IPS-15b (cell line): ENCODE measurements around the gene AMBRA1.

Source experiments
- H3K27me3 ChIP-seq: one replicate; pipeline ENCODE4 v1.6.1; 2013; ENCODE audit warnings: low read length; ENCODE audit not compliant: control insufficient read depth, insufficient read depth
- H3K36me3 ChIP-seq: one replicate; pipeline ENCODE4 v1.6.1; 2013; ENCODE audit warnings: low read length; ENCODE audit not compliant: control insufficient read depth, insufficient read depth
- H3K4me1 ChIP-seq: one replicate; pipeline ENCODE4 v1.6.1; 2013; ENCODE audit warnings: mild to moderate bottlenecking, low read length; ENCODE audit not compliant: control insufficient read depth, insufficient read depth
- H3K4me3 ChIP-seq: one replicate; pipeline ENCODE4 v1.5.1; 2013; ENCODE audit warnings: low read depth, low read length
- H3K9ac ChIP-seq: one replicate; pipeline ENCODE4 v1.6.1; 2013; ENCODE audit warnings: low read depth, mild to moderate bottlenecking, low read length
- H3K9me3 ChIP-seq: one replicate; pipeline ENCODE4 v1.6.1; 2013; ENCODE audit warnings: mild to moderate bottlenecking, low read length; ENCODE audit not compliant: control insufficient read depth, insufficient read depth

AMBRA1 gene

GRCh38 chr11:46560300-46560991 is 33.4 kb downstream of the AMBRA1 start:
- H3K9me3 ChIP-seq: no peaks in the 10 kb centered on the region
- H3K27me3 ChIP-seq: no peaks in the 10 kb centered on the region
- no peak overlapping the region for H3K9ac ChIP-seq
- no peak overlapping the region for H3K4me3 ChIP-seq
- no peaks in the 10 kb centered on the region for H3K36me3 ChIP-seq
- H3K4me1 ChIP-seq: peaks cover 4% of the 10 kb centered on the region

GRCh38 chr11:46559815-46560214 is 34.0 kb downstream of the AMBRA1 start:
- Histone ChIP-seq H3K9me3 (no peaks in the 10 kb centered on the region), H3K4me1 (peaks cover 10% of the 10 kb centered on the region), H3K9ac (no peak overlapping the region), H3K4me3 (no peak overlapping the region), H3K36me3 (no peaks in the 10 kb centered on the region), H3K27me3 (no peaks in the 10 kb centered on the region)

- Histone ChIP-seq H3K9ac (no peak overlapping the region), H3K36me3 (no peaks in the 10 kb centered on the region), H3K27me3 (no peaks in the 10 kb centered on the region), H3K4me3 (no peak overlapping the region), H3K9me3 (no peaks in the 10 kb centered on the region), H3K4me1 (peaks cover 22% of the 10 kb centered on the region)
Measured at GRCh38 chr11:46557684-46558151, 36.1 kb downstream of the AMBRA1 start.

- Histone ChIP-seq H3K4me3 (no peak overlapping the region), H3K4me1 (peaks cover 22% of the 10 kb centered on the region), H3K36me3 (no peaks in the 10 kb centered on the region), H3K27me3 (no peaks in the 10 kb centered on the region), H3K9me3 (no peaks in the 10 kb centered on the region), H3K9ac (no peak overlapping the region)
Measured at GRCh38 chr11:46555267-46556054, 38.4 kb downstream of the AMBRA1 start.

- H3K4me1 ChIP-seq: peaks cover 22% of the 10 kb centered on the region
Measured at GRCh38 chr11:46554213-46555147, 39.3 kb downstream of the AMBRA1 start.

GRCh38 chr11:46553814-46554212 is 40.0 kb downstream of the AMBRA1 start:
- H3K9me3 ChIP-seq: no peaks in the 10 kb centered on the region
- H3K27me3 ChIP-seq: no peaks in the 10 kb centered on the region
- H3K4me3 ChIP-seq: no peak overlapping the region
- H3K9ac ChIP-seq: peak overlapping the region; percentile 47
- H3K4me1 ChIP-seq: peaks cover 22% of the 10 kb centered on the region
- H3K36me3 ChIP-seq: no peaks in the 10 kb centered on the region

More at GRCh38 chr11:46554213-46555147, 39.3 kb downstream of the AMBRA1 start:
- no peaks in the 10 kb centered on the region for H3K9me3 ChIP-seq
- H3K36me3 ChIP-seq: no peaks in the 10 kb centered on the region
- no peak overlapping the region for H3K9ac ChIP-seq
- no peaks in the 10 kb centered on the region for H3K27me3 ChIP-seq
- no peak overlapping the region for H3K4me3 ChIP-seq

GRCh38 chr11:46551261-46551660 is 42.6 kb downstream of the AMBRA1 start:
- peaks cover 7% of the 10 kb centered on the region for H3K36me3 ChIP-seq
- no peak overlapping the region for H3K4me3 ChIP-seq
- no peaks in the 10 kb centered on the region for H3K27me3 ChIP-seq
- H3K9me3 ChIP-seq: no peaks in the 10 kb centered on the region
- no peak overlapping the region for H3K9ac ChIP-seq
- peaks cover 20% of the 10 kb centered on the region for H3K4me1 ChIP-seq

GRCh38 chr11:46547579-46547978 is 46.2 kb downstream of the AMBRA1 start:
- no peaks in the 10 kb centered on the region for H3K27me3 ChIP-seq
- no peaks in the 10 kb centered on the region for H3K4me1 ChIP-seq
- H3K36me3 ChIP-seq: peaks cover 21% of the 10 kb centered on the region
- H3K4me3 ChIP-seq: no peak overlapping the region
- no peak overlapping the region for H3K9ac ChIP-seq
- H3K9me3 ChIP-seq: no peaks in the 10 kb centered on the region

- no peak overlapping the region for H3K4me3 ChIP-seq
- no peak overlapping the region for H3K9ac ChIP-seq
- peaks cover 32% of the 10 kb centered on the region for H3K36me3 ChIP-seq
- H3K27me3 ChIP-seq: no peaks in the 10 kb centered on the region
- no peaks in the 10 kb centered on the region for H3K9me3 ChIP-seq
- no peaks in the 10 kb centered on the region for H3K4me1 ChIP-seq
Measured at GRCh38 chr11:46543564-46543963, 50.3 kb downstream of the AMBRA1 start.

- Histone ChIP-seq H3K9ac (no peak overlapping the region), H3K9me3 (no peaks in the 10 kb centered on the region), H3K4me1 (peaks cover 11% of the 10 kb centered on the region), H3K4me3 (no peak overlapping the region), H3K27me3 (no peaks in the 10 kb centered on the region), H3K36me3 (peaks cover 28% of the 10 kb centered on the region)
Measured at GRCh38 chr11:46541593-46542371, 52.0 kb downstream of the AMBRA1 start.

GRCh38 chr11:46540807-46541206 is 53.0 kb downstream of the AMBRA1 start:
- H3K4me1 ChIP-seq: peaks cover 12% of the 10 kb centered on the region
- H3K27me3 ChIP-seq: no peaks in the 10 kb centered on the region
- no peak overlapping the region for H3K9ac ChIP-seq
- no peaks in the 10 kb centered on the region for H3K9me3 ChIP-seq
- no peak overlapping the region for H3K4me3 ChIP-seq
- H3K36me3 ChIP-seq: peaks cover 22% of the 10 kb centered on the region
